ENCODE results near the gene MPRIP. TPM values are rescaled to one million over a fixed set of nuclear protein-coding genes. Genes with fewer than 3 reads are reported as not detected.

The MPRIP gene
- total RNA-seq, 1 experiment from 2014 or later, result 338 TPM

GRCh38 chr17:17033466-17033865 is 8.8 kb upstream of the MPRIP start:
- H3K27me3 Mint-ChIP-seq (ENCODE audit: unreplicated experiment), result no peaks in the 10 kb centered on the region
- CTCF ChIA-PET, result no interaction called here
- peaks cover 40% of the 10 kb centered on the region for H3K4me1 Mint-ChIP-seq (ENCODE audit: low read depth, unreplicated experiment)
- no peak for DNase-seq
- intact Hi-C loops (cut with micrococcal nuclease; ENCODE audit: unreplicated experiment), result no loop called here
- peaks cover 18% of the 10 kb centered on the region for H3K36me3 Mint-ChIP-seq (ENCODE audit: insufficient read depth, unreplicated experiment)
- H3K9me3 Mint-ChIP-seq (ENCODE audit: low read depth, unreplicated experiment), result no peaks in the 10 kb centered on the region
- no peak overlapping the region for H3K4me3 Mint-ChIP-seq (ENCODE audit: low read depth, unreplicated experiment)
- no TSS peak for BruUV-seq (replicated peaks)
- H3K27ac Mint-ChIP-seq (ENCODE audit: unreplicated experiment), result no peak overlapping the region
- no peak for TF ChIP-seq CTCF (IDR thresholded peaks at IDR 0.05; ENCODE audit: unreplicated experiment)

GRCh38 chr17:17034026-17034425 is 8.2 kb upstream of the MPRIP start:
- Mint-ChIP-seq H3K4me1 (ENCODE audit: low read depth, unreplicated experiment) (peaks cover 35% of the 10 kb centered on the region), H3K27me3 (ENCODE audit: unreplicated experiment) (no peaks in the 10 kb centered on the region), H3K36me3 (ENCODE audit: insufficient read depth, unreplicated experiment) (peaks cover 13% of the 10 kb centered on the region), H3K9me3 (ENCODE audit: low read depth, unreplicated experiment) (no peaks in the 10 kb centered on the region), H3K27ac (ENCODE audit: unreplicated experiment) (no peak overlapping the region), H3K4me3 (ENCODE audit: low read depth, unreplicated experiment) (no peak overlapping the region)
- CTCF ChIA-PET, result no interaction called here
- TF ChIP-seq CTCF (IDR thresholded peaks at IDR 0.05; ENCODE audit: unreplicated experiment), result no peak
- DNase-seq, result no peak
- intact Hi-C loops (cut with micrococcal nuclease; ENCODE audit: unreplicated experiment), result no loop called here
- BruUV-seq (replicated peaks), result no TSS peak

- DNase-seq, result no peak
- no peaks in the 10 kb centered on the region for H3K27me3 Mint-ChIP-seq (ENCODE audit: unreplicated experiment)
Observed at GRCh38 chr17:17034496-17035075, 7.7 kb upstream of the MPRIP start.

GRCh38 chr17:17035490-17035889 is 6.8 kb upstream of the MPRIP start:
- intact Hi-C loops (cut with micrococcal nuclease; ENCODE audit: unreplicated experiment), result no loop called here
- no peak overlapping the region for H3K4me3 Mint-ChIP-seq (ENCODE audit: low read depth, unreplicated experiment)
- TF ChIP-seq CTCF (IDR thresholded peaks at IDR 0.05; ENCODE audit: unreplicated experiment), result no peak
- peaks cover 13% of the 10 kb centered on the region for H3K36me3 Mint-ChIP-seq (ENCODE audit: insufficient read depth, unreplicated experiment)
- H3K27ac Mint-ChIP-seq (ENCODE audit: unreplicated experiment), result no peak overlapping the region
- CTCF ChIA-PET, result no interaction called here
- DNase-seq, result no peak
- no TSS peak for BruUV-seq (replicated peaks)
- no peaks in the 10 kb centered on the region for H3K27me3 Mint-ChIP-seq (ENCODE audit: unreplicated experiment)
- peaks cover 33% of the 10 kb centered on the region for H3K4me1 Mint-ChIP-seq (ENCODE audit: low read depth, unreplicated experiment)
- no peaks in the 10 kb centered on the region for H3K9me3 Mint-ChIP-seq (ENCODE audit: low read depth, unreplicated experiment)

More at GRCh38 chr17:17034496-17035075, 7.7 kb upstream of the MPRIP start:
- BruUV-seq (replicated peaks), result no TSS peak
- CTCF ChIA-PET, result no interaction called here
- TF ChIP-seq CTCF (IDR thresholded peaks at IDR 0.05; ENCODE audit: unreplicated experiment), result no peak
- peaks cover 36% of the 10 kb centered on the region for H3K4me1 Mint-ChIP-seq (ENCODE audit: low read depth, unreplicated experiment)
- no peak overlapping the region for H3K4me3 Mint-ChIP-seq (ENCODE audit: low read depth, unreplicated experiment)
- H3K27ac Mint-ChIP-seq (ENCODE audit: unreplicated experiment), result no peak overlapping the region
- intact Hi-C loops (cut with micrococcal nuclease; ENCODE audit: unreplicated experiment), result no loop called here
- H3K36me3 Mint-ChIP-seq (ENCODE audit: insufficient read depth, unreplicated experiment), result peaks cover 13% of the 10 kb centered on the region
- H3K9me3 Mint-ChIP-seq (ENCODE audit: low read depth, unreplicated experiment), result no peaks in the 10 kb centered on the region

All from Calu3 (cell line).